Measurements from ENCODE around the gene JAG2.

The JAG2 gene

GRCh38 chr14:105148604-105149145 lies 19.9 kb downstream of the JAG2 start:
- DNase-seq, result no peak

GRCh38 chr14:105147671-105148603 lies 20.6 kb downstream of the JAG2 start:
- DNase-seq, result no peak

- DNase-seq, result no peak
Measured at GRCh38 chr14:105146976-105147635, 21.5 kb downstream of the JAG2 start.

DNA sequence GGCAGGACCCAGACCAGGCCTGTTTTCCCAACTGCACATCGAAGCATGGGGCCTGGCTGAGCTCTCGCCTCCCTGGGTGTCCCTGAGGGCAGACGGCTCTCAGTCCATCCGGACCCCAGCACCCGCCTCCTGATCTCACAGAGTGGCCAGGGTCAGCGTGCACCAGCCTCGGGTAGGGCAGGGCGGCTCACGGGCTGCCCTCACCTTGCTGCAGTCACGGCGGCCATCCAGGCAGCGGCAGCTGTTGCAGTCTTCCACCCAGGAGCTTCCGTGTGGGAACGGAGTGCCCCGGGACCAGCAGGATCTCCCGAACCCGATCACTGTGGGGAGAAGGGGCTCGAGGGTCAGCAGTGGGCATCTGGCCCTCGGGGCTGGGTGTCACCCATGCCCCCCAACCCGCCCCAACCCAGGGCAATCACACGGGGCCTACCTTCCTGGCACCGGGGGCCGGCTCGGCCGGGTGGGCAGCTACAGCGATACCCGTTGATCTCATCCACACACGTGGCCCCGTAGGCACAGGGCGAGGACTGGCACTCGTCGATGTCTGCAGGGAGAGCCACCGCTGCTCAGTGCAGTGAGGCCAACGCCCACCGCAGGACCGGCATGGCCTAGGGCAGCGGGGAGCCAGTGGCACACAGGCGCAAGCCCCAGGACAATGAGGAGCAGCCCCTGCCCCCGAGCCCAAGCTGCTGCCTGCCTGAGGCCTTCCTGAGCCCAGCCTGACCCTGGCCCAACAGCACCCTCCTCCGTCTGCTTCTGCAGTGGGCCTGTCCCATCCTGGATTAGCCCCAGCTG lies 22.2 kb downstream of the JAG2 start:
- no peak for DNase-seq

GRCh38 chr14:105145381-105146180 lies 23.0 kb downstream of the JAG2 start:
- DNase-seq, result no peak

DNA sequence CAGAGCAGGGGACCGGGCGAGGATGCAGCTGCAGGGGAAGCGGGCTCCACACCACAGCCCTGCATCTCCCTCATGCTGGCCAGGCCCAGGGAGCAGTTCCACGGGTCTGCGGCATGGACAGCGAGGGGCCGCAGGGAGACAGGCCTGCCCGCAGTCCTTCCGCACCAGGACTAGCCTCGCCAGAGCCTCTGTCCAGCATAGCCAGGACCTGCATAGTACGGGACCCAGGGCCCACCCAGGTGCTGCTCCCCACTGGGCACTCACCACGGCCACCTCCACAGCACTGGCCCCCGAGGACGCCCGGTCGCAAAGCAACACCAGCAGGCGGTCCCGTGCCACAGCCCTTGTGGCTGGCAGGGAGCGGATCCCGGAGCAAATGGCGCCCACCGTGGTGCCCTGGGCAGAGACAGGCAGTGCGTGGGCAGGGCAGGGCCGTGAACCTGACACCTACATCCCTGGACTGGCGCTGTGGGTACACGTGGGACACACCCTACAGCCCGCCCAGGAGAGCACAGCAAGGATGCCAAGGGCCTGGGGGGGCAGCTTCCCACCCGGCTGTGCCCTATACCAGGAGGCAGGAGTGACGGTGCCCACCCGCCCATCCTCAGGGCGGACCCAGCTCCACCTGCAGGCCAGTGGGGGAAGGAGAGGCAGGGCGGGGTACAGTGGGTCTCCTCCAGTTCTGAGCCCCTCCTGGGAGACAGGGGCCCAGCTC lies 23.8 kb downstream of the JAG2 start:
- DNase-seq, result no peak

DNA sequence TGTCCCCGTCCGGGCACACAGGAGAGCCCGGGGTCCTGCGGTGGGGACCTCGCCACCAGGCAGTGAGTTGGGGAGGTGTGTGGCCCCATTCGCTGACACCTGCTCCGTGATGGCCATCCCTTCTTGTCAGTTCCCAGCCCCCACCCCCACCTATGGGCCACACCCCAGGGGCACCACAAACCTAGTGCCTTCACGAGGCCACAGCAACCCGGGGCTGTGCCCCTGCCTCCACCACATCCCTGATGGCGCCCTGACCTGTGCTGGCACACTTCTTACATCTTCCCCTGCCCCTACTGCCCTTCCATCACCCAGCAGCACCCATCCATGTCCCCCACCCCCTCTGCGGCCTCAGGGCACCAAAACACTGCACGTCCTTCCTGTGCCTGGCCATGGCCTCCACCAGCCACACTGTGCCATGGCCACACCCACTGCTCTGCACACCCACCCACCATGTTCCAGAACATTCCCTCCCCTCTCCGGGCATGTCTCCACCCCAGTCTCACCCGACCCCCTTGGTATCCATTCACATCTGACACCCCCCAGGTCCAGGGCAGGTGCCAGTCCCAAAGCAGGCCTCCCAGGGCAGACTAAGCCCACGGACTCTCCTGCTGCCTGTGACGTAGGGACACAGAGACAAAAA lies 24.4 kb downstream of the JAG2 start:
- no peak for DNase-seq

DNA sequence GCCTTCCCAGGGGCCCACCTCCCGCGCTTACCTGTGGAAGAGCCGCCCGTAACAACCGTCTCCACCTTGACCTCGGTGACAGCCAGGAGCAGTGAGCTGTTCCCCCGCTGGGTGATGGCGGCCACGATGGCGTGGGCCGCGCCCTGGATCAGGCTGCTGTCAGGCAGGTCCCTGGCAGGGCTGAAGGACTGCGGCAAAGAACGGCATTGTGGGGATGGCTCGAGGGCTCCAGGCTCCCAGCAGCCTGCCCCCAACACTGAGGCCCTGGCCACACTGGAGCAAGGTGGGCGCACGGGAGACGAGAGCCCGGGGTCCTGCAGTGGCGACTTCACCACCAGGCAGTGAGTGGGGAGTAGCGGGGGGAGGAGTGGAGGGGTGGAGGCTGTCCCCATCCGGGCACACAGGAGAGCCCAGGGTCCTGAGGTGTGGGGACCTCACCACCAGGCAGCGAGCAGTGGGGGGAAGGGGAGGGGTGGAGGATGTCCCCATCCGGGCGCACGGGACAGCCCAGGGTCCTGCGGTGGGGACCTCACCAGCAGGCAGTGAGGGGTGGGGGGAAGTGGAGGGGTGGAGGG lies 25.0 kb downstream of the JAG2 start:
- no peak for DNase-seq

- DNase-seq, result no peak
Measured at GRCh38 chr14:105142651-105143450, 25.7 kb downstream of the JAG2 start.

DNA sequence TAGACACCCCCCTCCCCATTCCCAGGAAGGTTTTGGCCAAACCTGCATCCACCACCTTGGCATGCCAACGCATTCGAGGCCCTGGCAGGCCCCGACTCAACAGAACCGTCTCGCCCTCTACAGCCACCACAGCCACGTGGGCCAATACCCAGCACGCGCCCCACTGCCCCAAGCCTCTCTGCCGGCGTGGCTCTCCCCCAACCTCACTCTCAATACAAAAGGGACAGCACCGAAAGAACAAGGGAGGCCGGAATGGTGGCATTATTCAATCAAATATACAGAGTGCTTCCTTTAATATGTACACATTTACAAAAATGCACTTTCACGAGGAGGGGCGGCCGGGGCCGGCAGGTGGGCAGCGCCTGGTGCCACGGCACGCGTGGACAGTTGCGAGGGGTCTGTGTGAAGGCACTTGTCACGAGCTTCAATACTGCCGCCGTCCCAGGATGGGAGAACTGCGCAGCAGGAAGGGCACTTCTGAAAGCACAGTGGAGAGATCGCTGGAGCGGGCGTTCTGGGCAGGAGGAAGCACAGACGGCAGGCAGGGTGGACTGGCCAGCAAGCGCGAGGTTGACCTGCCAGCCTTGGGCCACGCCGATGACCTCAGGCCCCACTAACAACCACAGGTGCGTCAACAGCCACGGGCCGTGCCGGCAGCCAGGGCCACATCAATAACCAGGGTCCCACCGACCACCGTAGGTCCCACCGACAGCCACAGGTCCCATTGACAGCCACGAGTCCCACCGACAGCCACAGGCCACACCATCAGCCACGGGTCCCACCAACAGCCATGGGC lies 26.9 kb downstream of the JAG2 start:
- DNase-seq, result no peak

DNA sequence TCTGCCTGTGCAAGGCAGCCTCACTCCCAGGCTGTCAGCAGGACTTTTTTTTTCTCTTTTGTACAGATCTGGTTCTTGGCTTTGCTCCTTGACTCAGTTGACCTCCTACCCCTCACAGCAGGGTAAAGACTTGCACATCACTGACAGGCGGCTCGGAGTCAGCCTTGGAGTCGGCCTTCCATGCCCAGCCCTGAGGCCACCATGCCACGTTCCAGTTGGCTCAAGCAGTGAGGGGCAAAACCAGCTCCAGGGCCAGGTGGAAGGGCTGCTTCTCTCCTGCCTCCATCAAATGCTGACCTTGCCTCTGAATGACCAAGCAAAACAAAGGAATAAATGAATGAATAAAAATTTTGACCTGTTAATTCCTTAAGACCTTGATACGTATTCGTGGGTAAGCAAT lies 27.6 kb downstream of the JAG2 start:
- no peak for DNase-seq

- DNase-seq, result no peak
Measured at GRCh38 chr14:105140581-105140980, 28.0 kb downstream of the JAG2 start.

DNA sequence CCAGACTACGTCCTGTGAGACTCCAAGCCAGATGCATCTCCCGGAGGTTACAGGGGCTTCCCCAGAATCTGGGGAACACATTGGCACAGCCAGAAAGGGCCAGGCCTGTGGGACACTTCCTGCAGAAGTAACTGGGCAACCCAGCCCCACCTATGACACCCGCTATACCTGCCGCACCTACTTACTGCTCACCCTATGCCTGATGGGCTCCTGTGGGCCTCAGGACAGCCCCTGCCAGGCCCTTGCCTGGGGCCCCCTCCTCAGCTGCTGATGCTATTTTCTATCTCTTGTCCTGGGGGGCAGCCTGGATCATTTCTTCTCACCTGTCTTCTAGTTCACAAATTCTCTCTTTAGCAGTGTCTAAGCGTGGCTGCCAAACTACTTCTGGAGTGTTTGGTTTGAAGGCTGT lies 28.7 kb downstream of the JAG2 start:
- no peak for DNase-seq

DNA sequence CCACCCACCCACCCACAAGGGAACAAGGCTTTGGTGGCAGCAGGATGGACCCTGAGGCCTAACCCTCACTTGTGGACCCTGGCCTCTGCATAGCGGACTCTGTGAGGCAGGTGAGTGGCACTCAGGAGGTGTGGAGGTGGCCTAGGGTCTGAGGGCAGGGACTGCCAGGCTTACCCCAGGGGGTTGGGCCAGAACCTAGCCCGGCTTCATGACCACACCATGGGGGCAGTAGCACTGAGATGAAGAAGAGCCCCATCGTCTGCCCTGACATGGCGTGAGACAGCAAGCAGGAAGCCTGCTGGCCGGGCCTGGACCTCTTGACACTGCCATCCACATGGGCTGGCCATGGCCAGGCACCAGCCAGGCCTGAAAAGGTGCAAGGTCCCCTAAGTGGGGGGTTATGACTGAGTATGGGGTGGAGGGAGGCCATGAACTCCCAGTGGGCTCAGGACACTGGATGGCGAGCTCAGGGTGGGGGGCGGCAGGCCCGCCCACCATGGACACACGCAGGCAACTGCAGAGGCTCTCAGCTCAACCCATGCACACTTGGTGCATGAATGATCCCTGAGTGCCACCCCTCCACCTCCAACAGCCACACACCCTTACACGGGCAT lies 29.3 kb downstream of the JAG2 start:
- no peak for DNase-seq

GRCh38 chr14:105138551-105139111 lies 29.9 kb downstream of the JAG2 start:
- no peak for DNase-seq

DNA sequence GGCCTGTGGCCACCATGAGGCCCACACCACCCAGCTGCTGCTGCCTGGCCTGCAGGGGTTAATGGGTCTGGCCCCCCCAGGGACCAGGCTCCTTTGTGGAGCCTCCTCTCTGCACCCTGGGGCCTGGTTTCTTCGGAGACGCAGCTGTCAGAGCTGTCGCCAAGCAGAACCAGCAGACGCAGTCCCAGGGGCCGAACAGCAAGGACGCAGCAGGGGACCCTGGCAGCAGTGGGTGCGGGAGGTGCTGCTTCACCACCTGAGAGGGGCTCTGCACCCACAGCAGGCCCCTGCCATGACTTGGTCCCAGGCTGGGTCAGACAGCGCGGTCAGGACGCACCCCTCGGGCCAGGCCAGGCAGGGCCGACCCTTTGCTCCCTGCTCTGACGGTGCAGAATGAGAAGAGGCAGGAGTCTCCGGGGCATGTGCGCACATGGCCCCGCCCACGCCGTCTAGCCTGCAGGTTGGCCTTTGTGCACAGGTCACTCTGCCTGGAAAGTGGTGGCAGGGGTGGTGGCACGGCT lies 30.5 kb downstream of the JAG2 start:
- no peak for DNase-seq

- no peak for DNase-seq
Measured at GRCh38 chr14:105137481-105138020, 31.0 kb downstream of the JAG2 start.

Measured in GF-D8 (cell line).